K562 (cell line): Measurements from ENCODE around the gene SERPINB2. TPM values are rescaled to one million over a fixed set of nuclear protein-coding genes. Genes with fewer than 3 reads are reported as not detected.

Experiments used
- ATAC-seq: fragments of 200-7000 bp; cut with Tn5 transposase; 3 replicates; pipeline ENCODE4 v1.9.1; 2020; ENCODE audit warnings: moderate library complexity
- BruUV-seq: library from RNA; stranded (reverse); fragments of 400-500 nt; replicated peaks from 2 replicates; lab custom pipeline; 2021; lab: Mats Ljungman, UMichigan
- CTCF ChIA-PET: fragments of 300-600 bp; formaldehyde crosslinking; extraction: SDS; loops from one replicate; lab custom pipeline; 2021; ENCODE audit warnings: low intra/inter-chr PET ratio; lab: Yijun Ruan, JAX
- POLR2A ChIA-PET: fragments of 300-600, 350-650 bp; sonication (Branson Sonifier 250); formaldehyde crosslinking; extraction: SDS; loops from one replicate; lab custom pipeline; 2021; ENCODE audit warnings: antibody characterized with exemption, inconsistent platforms; lab: Yijun Ruan, JAX
- DNase-seq, 4 experiments: peaks; one replicate each; pipeline versions ENCODE4 v3.0.0 to v3.0.0-alpha.2; 2011 to 2018; ENCODE audit warnings: low spot score in 3 of 4, mixed read lengths in 3 of 4; ENCODE audit errors: extremely low read depth in 1 of 4
- FAIRE-seq: peaks from 2 replicates; lab custom pipeline; 2011; peaks lifted over from hg19 to GRCh38; lab: Jason Lieb, UNC
- H2AFZ ChIP-seq: 2 replicates; pipeline ENCODE4 v1.6.0; 2011; ENCODE audit warnings: low read depth, low read length, control low read depth, inconsistent platforms
- H3K27ac ChIP-seq: fragments of 200-600 bp; 3 replicates; pipeline ENCODE4 v1.8.0; 2011; ENCODE audit warnings: low read depth, mild to moderate bottlenecking, control low read depth, inconsistent platforms, low read length, moderate library complexity, mixed read lengths; ENCODE audit errors: extremely low read depth
- H3K27me3 ChIP-seq, 2 experiments: fragments of 300-600 bp in 1 of 2; 2 replicates in 1 of 2; 3 replicates in 1 of 2; pipeline versions ENCODE4 v1.6.0 to v1.8.0; 2011; ENCODE audit warnings: inconsistent platforms in 2 of 2, low read length in 2 of 2, mild to moderate bottlenecking in 1 of 2, mixed read lengths in 1 of 2, moderate library complexity in 1 of 2; ENCODE audit not compliant: control insufficient read depth in 2 of 2, insufficient read depth in 2 of 2
- H3K36me3 ChIP-seq: fragments of 300-600 bp; 3 replicates; pipeline ENCODE4 v1.8.0; 2011; ENCODE audit warnings: mild to moderate bottlenecking, low read length, inconsistent platforms; ENCODE audit not compliant: control insufficient read depth, insufficient read depth
- H3K4me1 ChIP-seq, 2 experiments: fragments of 200-600 bp in 1 of 2; replicated peaks in 1 of 2; 2 replicates in 1 of 2; 3 replicates in 1 of 2; pipeline versions ENCODE4 v1.5.1 to v1.8.0; 2011; ENCODE audit warnings: inconsistent platforms in 2 of 2, low read length in 2 of 2, mild to moderate bottlenecking in 1 of 2, mixed read lengths in 1 of 2, moderate library complexity in 1 of 2; ENCODE audit not compliant: control insufficient read depth in 2 of 2, insufficient read depth in 2 of 2
- H3K4me2 ChIP-seq: 2 replicates; pipeline ENCODE4 v1.6.1; 2011; ENCODE audit warnings: low read length, control low read depth, inconsistent platforms, mixed read lengths; ENCODE audit not compliant: insufficient read depth
- H3K4me3 ChIP-seq: fragments of 200-600 bp; sonication (generic), shearing (Covaris generic); 2 replicates; pipeline ENCODE4 v1.5.1; 2016; ENCODE audit warnings: control low read depth, inconsistent platforms
- H3K79me2 ChIP-seq: fragments of 200-600 bp; 3 replicates; pipeline ENCODE4 v1.8.0; 2011; ENCODE audit warnings: low read length, inconsistent platforms; ENCODE audit not compliant: control insufficient read depth, insufficient read depth
- H3K9ac ChIP-seq, 2 experiments: 2 replicates each; pipeline versions ENCODE4 v1.6.0 to v1.6.1; 2011; ENCODE audit warnings: low read depth in 2 of 2, low read length in 2 of 2, control low read depth in 1 of 2, inconsistent platforms in 1 of 2, mild to moderate bottlenecking in 1 of 2, mixed read lengths in 1 of 2; ENCODE audit not compliant: insufficient read depth in 1 of 2
- H3K9me1 ChIP-seq: one replicate; pipeline ENCODE4 v1.6.0; 2011; ENCODE audit warnings: inconsistent platforms, mild to moderate bottlenecking, low read length, moderate library complexity; ENCODE audit not compliant: control insufficient read depth, insufficient read depth
- H3K9me3 ChIP-seq: replicated peaks from 2 replicates; pipeline ENCODE4 v1.5.1; 2011; ENCODE audit warnings: low read depth, low read length, inconsistent platforms; ENCODE audit not compliant: control insufficient read depth, insufficient read depth
- H4K20me1 ChIP-seq: replicated peaks from 2 replicates; pipeline ENCODE4 v1.6.1; 2011; ENCODE audit warnings: low read length, inconsistent platforms, mixed read lengths; ENCODE audit not compliant: control insufficient read depth, insufficient read depth
- CHAMP1 ChIP-seq: fragments of 450-650 bp; IDR thresholded peaks from 2 replicates; pipeline ENCODE4 v1.6.1; 2016; ENCODE audit warnings: mild to moderate bottlenecking
- JUN ChIP-seq, 2 experiments: sonication (generic) in 1 of 2; formaldehyde crosslinking in 1 of 2; IDR thresholded peaks; 2 replicates each; pipeline versions ENCODE4 v1.6.1 to v1.8.0; 2012 to 2022; ENCODE audit warnings: borderline replicate concordance in 2 of 2, mild to moderate bottlenecking in 2 of 2, improper control_type of control experiment in 1 of 2, low read depth in 1 of 2, low read length in 1 of 2, missing genetic modification reagents in 1 of 2
- KDM1A ChIP-seq, 2 experiments: fragments of 450-650 bp; IDR thresholded peaks; 2 replicates each; pipeline ENCODE4 v1.6.1; 2016; ENCODE audit warnings: mild to moderate bottlenecking in 2 of 2
- POLR2AphosphoS2 ChIP-seq: IDR thresholded peaks from 2 replicates; pipeline ENCODE4 v1.6.1; 2012; ENCODE audit warnings: low read length, improper control_type of control experiment
- PTTG1 ChIP-seq: fragments of 450-650 bp; IDR thresholded peaks from 2 replicates; pipeline ENCODE4 v1.6.1; 2016; ENCODE audit warnings: low read depth, mild to moderate bottlenecking, missing genetic modification characterization, missing compliant biosample characterization
- SMARCA5 ChIP-seq: fragments of 450-650 bp; IDR thresholded peaks from 2 replicates; pipeline ENCODE4 v1.6.1; 2016
- SMARCC2 ChIP-seq: fragments of 450-650 bp; IDR thresholded peaks from 2 replicates; pipeline ENCODE4 v1.6.1; 2017; ENCODE audit warnings: antibody characterized with exemption, moderate library complexity, mild to moderate bottlenecking, low read depth
- SNRNP70 ChIP-seq: fragments of 200-400 bp; formaldehyde crosslinking; optimal IDR thresholded peaks from 2 replicates; pipeline ENCODE3; 2017; ENCODE audit warnings: low read depth, low read length
- SP1 ChIP-seq: sonication (generic); formaldehyde crosslinking; IDR thresholded peaks from 2 replicates; pipeline ENCODE4 v1.8.1; 2022; ENCODE audit warnings: mild to moderate bottlenecking, missing genetic modification reagents
- SRSF3 ChIP-seq: fragments of 200-400 bp; formaldehyde crosslinking; IDR thresholded peaks from 2 replicates; pipeline ENCODE4 v1.6.1; 2016; ENCODE audit warnings: mild to moderate bottlenecking, low read length, moderate library complexity; ENCODE audit not compliant: insufficient read depth
- USF1 ChIP-seq: sonication (generic); formaldehyde crosslinking; IDR thresholded peaks from 2 replicates; pipeline ENCODE4 v1.9.0; 2022; ENCODE audit warnings: mild to moderate bottlenecking, missing genetic modification reagents
- ZNF140 ChIP-seq: fragments of 250-450 bp; sonication (Bioruptor Pico); IDR thresholded peaks from 2 replicates; pipeline ENCODE4 v1.8.0; 2021; ENCODE audit warnings: moderate library complexity, mild to moderate bottlenecking, inconsistent platforms
- ZNF699 ChIP-seq: fragments of 250-450 bp; sonication (Bioruptor Pico); IDR thresholded peaks from 2 replicates; pipeline ENCODE4 v1.8.0; 2021; ENCODE audit warnings: mild to moderate bottlenecking, moderate library complexity; ENCODE audit not compliant: insufficient replicate concordance
- ZNF707 ChIP-seq: fragments of 250-450 bp; sonication (Bioruptor Pico); conservative IDR thresholded peaks from 2 replicates; pipeline ENCODE4 v1.8.0; 2022; ENCODE audit warnings: inconsistent platforms, mild to moderate bottlenecking, moderate library complexity
- WGBS: fragments of 100-300 bp; shearing (Covaris generic); methylation state at CpG from one replicate; pipeline ENCODE4 v1.1.6; 2016; ENCODE audit warnings: low coverage, mixed read lengths; ENCODE audit not compliant: insufficient coverage; ENCODE audit errors: missing lambda C conversion rate; 5-methylcytosine and 5-hydroxymethylcytosine counted together
- in situ Hi-C: fragments of 300-500 bp; cut with MboI; formaldehyde crosslinking; loops from 4 replicates; pipeline ENCODE4 v1.15.0; 2018; ENCODE audit warnings: inconsistent platforms, mixed read lengths
- intact Hi-C: fragments of 100-400 bp; cut with micrococcal nuclease; formaldehyde crosslinking; loops from 2 replicates; pipeline ENCODE4 v1.14.2; 2022
- polyA plus RNA-seq, 8 experiments: library from polyadenylated mRNA; depleted of rRNA in 4 of 8; stranded (reverse) in 5 of 8; unstranded in 3 of 8; fragments of >200 nt; fragmentation: Nextera tagmentation in 2 of 8; fragmentation: Illumina TruSeq in 1 of 8; extraction: Ambion mirVana in 2 of 8; extraction: Trizol in 1 of 8; gene quantifications; 2 replicates each; pipeline versions ENCODE4 v1.2.1 to v1.2.3, GENCODE V29; 2011 to 2014; ENCODE audit warnings: inconsistent platforms in 1 of 8, missing spikeins in 1 of 8
- total RNA-seq, 7 experiments: library from RNA; depleted of rRNA in 6 of 7; stranded (reverse); fragments of >200 nt in 6 of 7; fragmentation: Illumina TruSeq in 2 of 7; extraction: Trizol in 2 of 7; gene quantifications; 2 replicates each; pipeline versions ENCODE4 v1.2.1 to v1.2.3, GENCODE V29; 2011 to 2021; ENCODE audit warnings: low replicate concordance in 1 of 7

Gene SERPINB2
- total and polyA plus RNA-seq, 9 of the 15 experiments (the other 6 are each of a cell fraction or from before 2014, with no cell fraction given), result 0.03 to 0.13 (median 0.09) TPM; not detected in 5

- no peak for FAIRE-seq
- intact Hi-C loops, result no loop called here
These were observed 6.7 kb downstream of the SERPINB2 start for GRCh38 chr18:63894106-63894772.

GRCh38 chr18:63895190-63895589, 7.7 kb downstream of the SERPINB2 start:
- Histone ChIP-seq H3K4me3 (no peak overlapping the region), H4K20me1 (no peaks in the 10 kb centered on the region), H3K27me3 (no peaks in the 10 kb centered on the region), H3K4me1 (no peaks in the 10 kb centered on the region), H3K9me3 (no peaks in the 10 kb centered on the region; the same call in 1 of the 2 replicates), H3K4me2 (no peak overlapping the region), H3K9me1 (no peaks in the 10 kb centered on the region), H3K79me2 (no peaks in the 10 kb centered on the region), H3K9ac (no peak overlapping the region), H3K36me3 (no peaks in the 10 kb centered on the region), H3K27ac (no peak overlapping the region), H2AFZ (no peak overlapping the region)
- POLR2A ChIA-PET, result no interaction called here
- 0% methylated on average over 4 of the region's 6 CpGs for WGBS
- in situ Hi-C loops (no loop called here), intact Hi-C loops (no loop called here)
- FAIRE-seq, result no peak
- no peak for ATAC-seq
- CTCF ChIA-PET, result no interaction called here
- no TSS peak for BruUV-seq
- DNase-seq, result no peak
- no peak for TF ChIP-seq POLR2AphosphoS2
- TF ChIP-seq PTTG1 (tag), result no peak
- TF ChIP-seq SMARCC2, result no peak
- TF ChIP-seq CHAMP1, result no peak
- no peak for TF ChIP-seq SNRNP70
- TF ChIP-seq ZNF699 (CRISPR knock-in tag), result no peak
- no peak for TF ChIP-seq KDM1A (IDR thresholded peaks at IDR 0.05)
- no peak for TF ChIP-seq ZNF707 (CRISPR knock-in tag)
- no peak for TF ChIP-seq USF1 (CRISPR knock-in tag)
- no peak for TF ChIP-seq SRSF3
- no peak for TF ChIP-seq SMARCA5

More at GRCh38 chr18:63894106-63894772, 6.7 kb downstream of the SERPINB2 start:
- Histone ChIP-seq H3K36me3 (no peaks in the 10 kb centered on the region), H3K9me1 (no peaks in the 10 kb centered on the region), H3K79me2 (no peaks in the 10 kb centered on the region), H3K9me3 (no peaks in the 10 kb centered on the region; the same call in 1 of the 2 replicates), H3K4me3 (no peak overlapping the region), H3K9ac (no peak overlapping the region), H2AFZ (no peak overlapping the region), H4K20me1 (no peaks in the 10 kb centered on the region), H3K27me3 (no peaks in the 10 kb centered on the region), H3K4me1 (no peaks in the 10 kb centered on the region), H3K4me2 (no peak overlapping the region), H3K27ac (no peak overlapping the region)
- WGBS, result 0% methylated on average over 6 of the region's 6 CpGs
- no peak for ATAC-seq
- BruUV-seq, result no TSS peak
- TF ChIP-seq ZNF140 (CRISPR knock-in tag), result no peak
- TF ChIP-seq JUN (IDR thresholded peaks at IDR 0.05; ENCODE audit: borderline replicate concordance, low read depth, low read length), result no peak
- no peak for TF ChIP-seq JUN (CRISPR knock-in tag; IDR thresholded peaks at IDR 0.05; ENCODE audit: borderline replicate concordance)
- TF ChIP-seq SP1 (CRISPR knock-in tag), result no peak
- in situ Hi-C loops, result no loop called here
- ChIA-PET POLR2A (no interaction called here), CTCF (no interaction called here)
- no peak for DNase-seq
